ENCODE results near the gene AGFG2. TPM values are rescaled to one million over a fixed set of nuclear protein-coding genes. Genes with fewer than 3 reads are reported as not detected.

AGFG2 gene
- total RNA-seq, 1 donor from 2014 or later = 26.6 TPM

DNA sequence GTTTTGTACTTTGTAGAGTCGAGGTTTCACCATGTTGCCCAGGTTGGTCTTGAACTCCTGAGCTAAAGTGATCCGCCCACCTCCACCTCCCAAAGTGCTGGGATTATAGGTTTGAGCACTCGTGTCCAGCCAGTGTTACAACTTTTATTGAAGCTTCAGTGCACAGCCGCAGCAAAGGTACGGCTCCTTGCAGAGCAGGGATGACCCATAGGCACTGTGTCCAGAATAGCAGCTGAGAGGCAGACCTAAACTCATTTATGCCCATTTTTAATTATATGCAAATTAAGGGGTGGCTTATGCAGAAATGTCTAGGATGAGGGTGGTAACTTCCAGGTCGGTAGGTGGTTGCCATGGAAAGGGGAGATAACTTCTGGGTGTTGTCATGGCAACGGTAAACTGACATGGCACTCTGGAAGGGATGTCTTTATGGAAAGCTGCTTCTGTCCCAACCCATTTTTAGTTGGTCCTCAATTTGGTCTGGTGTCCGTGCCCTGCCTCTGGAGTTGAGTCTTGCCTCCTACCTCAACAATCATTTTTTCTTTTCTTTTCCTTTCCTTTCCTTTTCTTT lies 32.6 kb upstream of the AGFG2 start:
- TF ChIP-seq, protein P1, sequence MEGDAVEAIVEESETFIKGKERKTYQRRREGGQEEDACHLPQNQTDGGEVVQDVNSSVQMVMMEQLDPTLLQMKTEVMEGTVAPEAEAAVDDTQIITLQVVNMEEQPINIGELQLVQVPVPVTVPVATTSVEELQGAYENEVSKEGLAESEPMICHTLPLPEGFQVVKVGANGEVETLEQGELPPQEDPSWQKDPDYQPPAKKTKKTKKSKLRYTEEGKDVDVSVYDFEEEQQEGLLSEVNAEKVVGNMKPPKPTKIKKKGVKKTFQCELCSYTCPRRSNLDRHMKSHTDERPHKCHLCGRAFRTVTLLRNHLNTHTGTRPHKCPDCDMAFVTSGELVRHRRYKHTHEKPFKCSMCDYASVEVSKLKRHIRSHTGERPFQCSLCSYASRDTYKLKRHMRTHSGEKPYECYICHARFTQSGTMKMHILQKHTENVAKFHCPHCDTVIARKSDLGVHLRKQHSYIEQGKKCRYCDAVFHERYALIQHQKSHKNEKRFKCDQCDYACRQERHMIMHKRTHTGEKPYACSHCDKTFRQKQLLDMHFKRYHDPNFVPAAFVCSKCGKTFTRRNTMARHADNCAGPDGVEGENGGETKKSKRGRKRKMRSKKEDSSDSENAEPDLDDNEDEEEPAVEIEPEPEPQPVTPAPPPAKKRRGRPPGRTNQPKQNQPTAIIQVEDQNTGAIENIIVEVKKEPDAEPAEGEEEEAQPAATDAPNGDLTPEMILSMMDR (IDR thresholded peaks at IDR 0.05; ENCODE audit: borderline replicate concordance) = no peak
- no peak for DNase-seq
- H3K4me3 ChIP-seq = no peak overlapping the region
- no peaks in the 10 kb centered on the region for H3K4me1 ChIP-seq
- intact Hi-C loops (cut with micrococcal nuclease) = no loop called here
- H3K27ac ChIP-seq (replicated peaks) = no peak overlapping the region
- H3K9me3 ChIP-seq (replicated peaks) = no peaks in the 10 kb centered on the region
- H3K27me3 ChIP-seq (ENCODE audit: low read depth) = peaks cover 29% of the 10 kb centered on the region
- H3K36me3 ChIP-seq = no peaks in the 10 kb centered on the region

DNA sequence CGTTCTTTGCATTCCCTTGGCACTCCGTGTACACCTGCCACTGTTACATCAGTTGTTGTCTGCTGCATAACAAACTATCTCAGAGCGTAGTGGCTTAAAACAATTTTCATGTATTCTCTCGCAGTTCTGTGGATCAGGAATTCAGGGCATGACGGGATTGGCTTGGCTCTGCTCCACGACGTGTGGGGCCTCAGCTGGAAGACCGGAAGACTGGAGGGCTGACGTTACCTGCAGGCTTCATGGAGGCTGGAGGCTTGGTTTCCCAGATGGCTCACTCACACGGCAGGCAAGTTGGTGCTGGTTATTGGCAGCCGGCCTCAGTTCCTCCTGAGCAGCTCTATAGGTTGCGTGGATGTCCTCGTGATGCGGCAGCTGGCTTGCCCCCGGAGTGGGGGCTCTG lies 29.8 kb upstream of the AGFG2 start:
- Histone ChIP-seq H3K4me3 (no peak overlapping the region), H3K9me3 (replicated peaks) (no peaks in the 10 kb centered on the region), H3K36me3 (no peaks in the 10 kb centered on the region), H3K27me3 (ENCODE audit: low read depth) (peaks cover 29% of the 10 kb centered on the region), H3K4me1 (no peaks in the 10 kb centered on the region), H3K27ac (replicated peaks) (no peak overlapping the region)
- intact Hi-C loops (cut with micrococcal nuclease) = no loop called here
- TF ChIP-seq, protein P1 (IDR thresholded peaks at IDR 0.05; ENCODE audit: borderline replicate concordance) = no peak
- no peak for DNase-seq

DNA sequence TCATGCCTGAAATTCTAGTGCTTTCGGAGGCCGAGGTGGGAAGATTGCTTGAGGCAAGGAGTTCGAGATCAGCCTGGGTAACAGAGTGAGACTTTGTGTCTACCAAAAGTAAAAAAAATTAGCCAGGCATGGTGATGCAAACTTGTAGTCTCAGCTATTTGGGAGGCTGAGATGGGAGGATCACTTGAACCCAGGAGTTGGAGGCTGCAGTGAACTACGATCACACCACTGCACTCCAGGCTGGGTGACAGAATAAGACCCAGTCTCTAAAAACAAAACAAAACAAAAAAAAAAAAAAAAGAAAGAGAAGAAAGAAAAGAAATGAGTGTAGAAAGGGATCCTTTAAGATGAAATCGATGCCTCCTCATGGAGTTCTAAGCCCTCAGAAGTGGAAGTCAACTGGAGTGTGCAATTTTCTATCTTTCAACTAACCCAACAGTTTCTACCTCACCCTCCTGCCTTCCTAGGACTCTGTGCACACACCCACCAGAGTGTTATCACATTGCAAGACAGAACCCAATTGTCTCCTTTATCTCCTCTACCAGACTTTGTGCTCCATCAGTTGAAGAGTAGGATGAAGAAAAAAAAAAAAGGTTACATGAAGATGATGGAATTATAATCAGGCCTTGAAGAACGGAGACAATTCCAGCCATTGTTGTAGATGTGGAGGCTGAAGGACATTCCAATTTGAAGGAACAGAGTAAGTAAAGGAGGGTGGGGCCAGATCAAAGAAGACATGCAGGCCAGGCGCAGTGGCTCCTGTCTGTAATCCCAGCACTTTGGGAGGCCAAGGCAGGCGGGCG lies 28.4 kb upstream of the AGFG2 start:
- Histone ChIP-seq H3K4me1 (no peaks in the 10 kb centered on the region), H3K27ac (replicated peaks) (no peak overlapping the region), H3K27me3 (ENCODE audit: low read depth) (peaks cover 29% of the 10 kb centered on the region), H3K4me3 (no peak overlapping the region), H3K36me3 (no peaks in the 10 kb centered on the region), H3K9me3 (replicated peaks) (no peaks in the 10 kb centered on the region)
- TF ChIP-seq, protein P1 (IDR thresholded peaks at IDR 0.05; ENCODE audit: borderline replicate concordance) = no peak
- intact Hi-C loops (cut with micrococcal nuclease) = no loop called here
- DNase-seq = no peak

DNA sequence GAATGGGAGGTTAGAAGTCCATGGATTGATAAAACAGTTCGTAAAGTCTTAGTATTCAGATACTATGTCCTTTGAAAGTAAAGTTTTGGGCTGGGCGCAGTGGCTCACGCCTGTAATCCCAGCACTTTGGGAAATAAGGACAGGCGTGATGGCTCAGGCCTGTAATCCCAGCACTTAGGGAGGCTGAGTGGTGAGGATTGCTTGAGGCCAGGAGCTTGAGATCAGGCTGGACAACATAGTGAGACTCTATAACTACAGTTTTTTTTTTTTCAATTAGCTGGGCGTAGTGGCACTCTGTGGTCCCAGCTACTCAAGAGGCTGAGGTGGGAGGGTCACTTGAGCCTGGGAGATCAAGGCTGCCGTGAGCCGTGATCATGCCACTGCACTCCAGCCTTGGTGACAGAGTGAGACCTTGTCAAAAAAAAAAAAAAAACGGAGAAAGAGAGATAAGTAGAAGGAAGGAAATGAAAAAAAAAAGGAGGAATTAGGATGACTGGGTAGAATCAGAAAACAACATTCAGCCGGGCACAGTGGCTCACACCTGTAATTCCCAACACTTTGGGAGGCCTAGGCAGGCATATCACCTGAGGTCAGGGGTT lies 25.7 kb upstream of the AGFG2 start:
- TF ChIP-seq, protein P1 (IDR thresholded peaks at IDR 0.05; ENCODE audit: borderline replicate concordance) = no peak
- Histone ChIP-seq H3K36me3 (no peaks in the 10 kb centered on the region), H3K4me1 (no peaks in the 10 kb centered on the region), H3K27ac (replicated peaks) (no peak overlapping the region), H3K9me3 (replicated peaks) (no peaks in the 10 kb centered on the region), H3K4me3 (no peak overlapping the region), H3K27me3 (ENCODE audit: low read depth) (peaks cover 16% of the 10 kb centered on the region)
- no peak for DNase-seq
- intact Hi-C loops (cut with micrococcal nuclease) = no loop called here

DNA sequence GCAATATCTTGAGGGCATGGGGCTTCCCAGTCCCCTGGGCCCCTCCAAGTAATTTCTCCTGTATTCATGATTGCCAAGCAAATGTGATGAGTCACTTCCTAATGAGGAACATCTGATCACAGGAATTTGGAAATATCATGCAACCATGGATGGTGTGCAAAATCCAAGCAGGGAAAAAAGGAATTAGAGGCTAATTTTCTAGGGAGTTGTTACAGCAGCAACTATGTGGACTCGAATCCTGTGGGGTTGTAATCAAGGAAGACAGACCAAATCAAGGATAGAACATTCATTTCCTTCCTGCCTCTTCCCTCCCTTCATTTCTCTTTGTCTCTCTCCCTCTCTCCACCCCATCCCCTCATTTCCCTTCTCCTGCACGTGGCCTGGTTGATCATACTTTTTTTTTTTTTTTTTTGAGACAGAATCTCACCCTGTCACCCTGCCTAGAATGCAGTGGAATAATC lies 23.9 kb upstream of the AGFG2 start:
- intact Hi-C loops (cut with micrococcal nuclease) = no loop called here
- no peaks in the 10 kb centered on the region for H3K36me3 ChIP-seq

More for the DNA sequence above, 23.9 kb upstream of the AGFG2 start:
- TF ChIP-seq, protein P1 (IDR thresholded peaks at IDR 0.05; ENCODE audit: borderline replicate concordance) = no peak
- no peak for DNase-seq
- Histone ChIP-seq H3K4me3 (no peak overlapping the region), H3K27me3 (ENCODE audit: low read depth) (no peaks in the 10 kb centered on the region), H3K9me3 (replicated peaks) (no peaks in the 10 kb centered on the region), H3K4me1 (no peaks in the 10 kb centered on the region), H3K27ac (replicated peaks) (no peak overlapping the region)
